Body of pancreas (tissue), 4 donors: ENCODE results near the gene ZG16.

Experiments
- POLR2A ChIP-seq, 3 donors: fragments of 450-650 bp; IDR thresholded peaks; one replicate each; pipeline ENCODE4 v1.6.1; 2016; ENCODE audit warnings: antibody characterized with exemption in 3 of 3, mild to moderate bottlenecking in 2 of 3
- TF ChIP-seq, protein P1 (sequence below), 7 experiments: fragments of 450-650 bp in 4 of 7; fragments of 200-600 bp in 3 of 7; sonication (generic) in 3 of 7; IDR thresholded peaks; one replicate each; pipeline ENCODE4 v1.5.1; 2016 to 2019; ENCODE audit warnings: antibody characterized with exemption in 7 of 7

DNA sequence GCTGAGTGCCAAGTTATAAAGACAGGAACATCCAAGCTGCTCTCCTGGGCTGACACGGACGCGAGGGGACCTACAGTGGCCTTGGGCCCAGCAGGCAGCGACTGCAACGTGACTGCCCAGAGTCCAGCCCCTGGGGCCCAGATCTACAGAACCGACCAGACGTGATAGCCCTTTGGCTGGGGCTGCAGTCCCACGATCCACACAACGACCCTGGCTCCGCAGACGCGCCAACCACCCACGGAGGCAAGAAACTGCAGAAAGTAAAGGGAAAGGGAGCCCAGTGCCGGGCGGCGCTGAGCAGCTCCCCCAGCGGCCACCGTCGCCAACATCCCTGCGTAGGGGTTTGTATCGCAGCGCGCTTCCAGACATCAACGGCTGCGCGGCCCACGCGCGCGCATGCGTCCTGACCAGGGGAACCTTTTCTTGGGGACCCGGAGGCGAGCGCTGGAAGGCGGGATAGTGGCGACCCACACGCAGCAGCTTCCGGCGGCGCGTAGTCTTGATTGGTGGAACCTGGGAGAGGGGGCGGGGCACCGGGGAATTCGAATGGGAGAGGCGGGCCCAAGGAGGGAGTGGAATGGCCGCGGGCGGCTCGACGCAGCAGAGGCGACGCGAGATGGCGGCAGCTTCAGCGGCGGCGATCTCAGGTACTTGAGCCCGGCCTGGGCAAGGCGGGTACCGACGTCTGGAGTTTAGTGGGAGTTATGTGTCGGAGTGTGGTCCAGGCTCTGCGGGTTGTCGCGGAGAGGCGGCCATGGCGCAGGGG lies 12.3 kb downstream of the ZG16 start, which contains the start of gene KIF22:
- TF ChIP-seq, protein P1, sequence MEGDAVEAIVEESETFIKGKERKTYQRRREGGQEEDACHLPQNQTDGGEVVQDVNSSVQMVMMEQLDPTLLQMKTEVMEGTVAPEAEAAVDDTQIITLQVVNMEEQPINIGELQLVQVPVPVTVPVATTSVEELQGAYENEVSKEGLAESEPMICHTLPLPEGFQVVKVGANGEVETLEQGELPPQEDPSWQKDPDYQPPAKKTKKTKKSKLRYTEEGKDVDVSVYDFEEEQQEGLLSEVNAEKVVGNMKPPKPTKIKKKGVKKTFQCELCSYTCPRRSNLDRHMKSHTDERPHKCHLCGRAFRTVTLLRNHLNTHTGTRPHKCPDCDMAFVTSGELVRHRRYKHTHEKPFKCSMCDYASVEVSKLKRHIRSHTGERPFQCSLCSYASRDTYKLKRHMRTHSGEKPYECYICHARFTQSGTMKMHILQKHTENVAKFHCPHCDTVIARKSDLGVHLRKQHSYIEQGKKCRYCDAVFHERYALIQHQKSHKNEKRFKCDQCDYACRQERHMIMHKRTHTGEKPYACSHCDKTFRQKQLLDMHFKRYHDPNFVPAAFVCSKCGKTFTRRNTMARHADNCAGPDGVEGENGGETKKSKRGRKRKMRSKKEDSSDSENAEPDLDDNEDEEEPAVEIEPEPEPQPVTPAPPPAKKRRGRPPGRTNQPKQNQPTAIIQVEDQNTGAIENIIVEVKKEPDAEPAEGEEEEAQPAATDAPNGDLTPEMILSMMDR (IDR thresholded peaks at IDR 0.05): peak; percentile 62 to 92 (median 90)
- peak; percentile 49 to 85 (median 84) for TF ChIP-seq POLR2A (IDR thresholded peaks at IDR 0.05)
